Measurements from ENCODE around the gene PDCD1.

PDCD1 gene

GRCh38 chr2:241855888-241856422 lies 2.7 kb downstream of the PDCD1 start:
- H3K27me3 Mint-ChIP-seq (ENCODE audit: low read depth) = peaks cover 8% of the 10 kb centered on the region
- H3K4me3 Mint-ChIP-seq = no peak overlapping the region
- H3K9me3 Mint-ChIP-seq = no peaks in the 10 kb centered on the region
- H3K36me3 Mint-ChIP-seq (ENCODE audit: low read depth) = no peaks in the 10 kb centered on the region
- no peak overlapping the region for H3K27ac Mint-ChIP-seq
- H3K4me1 Mint-ChIP-seq = peaks cover 7% of the 10 kb centered on the region
- TF ChIP-seq CTCF (IDR thresholded peaks at IDR 0.05; ENCODE audit: unreplicated experiment in 3 of 3) = no peak

GRCh38 chr2:241855245-241855887 lies 3.3 kb downstream of the PDCD1 start:
- Mint-ChIP-seq H3K27ac (no peak overlapping the region), H3K36me3 (ENCODE audit: low read depth) (no peaks in the 10 kb centered on the region), H3K4me3 (no peak overlapping the region), H3K27me3 (ENCODE audit: low read depth) (peaks cover 8% of the 10 kb centered on the region), H3K9me3 (no peaks in the 10 kb centered on the region), H3K4me1 (peaks cover 7% of the 10 kb centered on the region)
- no peak for TF ChIP-seq CTCF (IDR thresholded peaks at IDR 0.05; ENCODE audit: unreplicated experiment in 3 of 3)

- no peak for TF ChIP-seq CTCF (IDR thresholded peaks at IDR 0.05; ENCODE audit: unreplicated experiment in 3 of 3)
- Mint-ChIP-seq H3K4me1 (peaks cover 3% of the 10 kb centered on the region), H3K36me3 (ENCODE audit: low read depth) (no peaks in the 10 kb centered on the region), H3K4me3 (no peak overlapping the region), H3K27ac (no peak overlapping the region), H3K27me3 (ENCODE audit: low read depth) (peaks cover 5% of the 10 kb centered on the region), H3K9me3 (no peaks in the 10 kb centered on the region)
Measured at GRCh38 chr2:241854342-241855244, 4.1 kb downstream of the PDCD1 start.

GRCh38 chr2:241853651-241854341 lies 4.9 kb downstream of the PDCD1 start:
- Mint-ChIP-seq H3K27me3 (ENCODE audit: low read depth) (peaks cover 4% of the 10 kb centered on the region), H3K9me3 (no peaks in the 10 kb centered on the region), H3K4me3 (no peak overlapping the region), H3K36me3 (ENCODE audit: low read depth) (no peaks in the 10 kb centered on the region), H3K27ac (no peak overlapping the region), H3K4me1 (no peaks in the 10 kb centered on the region)
- no peak for TF ChIP-seq CTCF (IDR thresholded peaks at IDR 0.05; ENCODE audit: unreplicated experiment in 3 of 3)

GRCh38 chr2:241852981-241853631 lies 5.6 kb downstream of the PDCD1 start:
- Mint-ChIP-seq H3K36me3 (ENCODE audit: low read depth) (no peaks in the 10 kb centered on the region), H3K27ac (no peak overlapping the region)
- no peak for TF ChIP-seq CTCF (IDR thresholded peaks at IDR 0.05; ENCODE audit: unreplicated experiment in 3 of 3)

More at GRCh38 chr2:241852981-241853631, 5.6 kb downstream of the PDCD1 start:
- Mint-ChIP-seq H3K4me1 (no peaks in the 10 kb centered on the region), H3K9me3 (no peaks in the 10 kb centered on the region), H3K4me3 (no peak overlapping the region), H3K27me3 (ENCODE audit: low read depth) (peaks cover 2% of the 10 kb centered on the region)

Measured in nephron (organoid).